ENCODE results near the gene CDH4. TPM values are rescaled to one million over a fixed set of nuclear protein-coding genes. Genes with fewer than 3 reads are reported as not detected.

The CDH4 gene
- total RNA-seq, 2 experiments from 2014 or later = 0.11 to 0.18 TPM

DNA sequence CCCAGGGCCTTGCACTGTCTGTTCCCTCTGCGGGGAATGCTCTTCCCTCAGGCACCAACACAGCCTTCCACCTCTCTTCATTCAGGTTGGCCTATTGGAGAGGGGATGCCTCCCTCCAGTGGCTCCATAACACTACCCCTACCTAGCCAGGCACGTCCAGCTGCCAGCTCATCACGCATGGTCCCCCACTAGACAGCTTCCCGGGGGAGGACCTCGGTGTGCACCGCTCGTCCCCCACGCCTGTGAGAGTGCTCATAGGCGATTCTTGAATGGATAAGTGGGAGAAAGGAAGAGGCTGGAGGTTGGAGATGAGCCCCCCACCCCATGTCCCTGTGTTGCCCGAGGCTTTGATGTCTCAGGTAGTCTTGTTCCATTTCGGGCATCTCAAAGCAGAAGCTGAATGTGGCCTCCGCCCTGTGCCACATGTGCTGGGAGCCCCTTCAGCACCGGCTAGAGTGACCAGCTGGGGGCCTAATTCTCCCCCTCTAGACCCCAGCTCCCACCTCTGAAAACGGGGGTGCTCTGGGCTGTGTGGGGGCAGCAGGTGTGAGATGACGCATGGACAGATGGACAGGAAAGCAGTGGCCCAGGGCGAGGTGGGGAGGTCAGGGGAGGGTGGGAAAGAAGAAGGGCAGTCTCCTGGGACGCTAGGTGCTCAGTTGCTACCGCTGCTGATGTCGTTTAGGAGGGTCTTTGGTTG, 480.6 kb downstream of the CDH4 start:
- H3K27ac Mint-ChIP-seq = no peak overlapping the region
- intact Hi-C loops (cut with micrococcal nuclease) = no loop called here
- ChIA-PET POLR2A (no interaction called here), CTCF (no interaction called here)
- H3K36me3 Mint-ChIP-seq (ENCODE audit: low read depth) = no peaks in the 10 kb centered on the region
- peaks cover 6% of the 10 kb centered on the region for H3K27me3 Mint-ChIP-seq
- H3K4me3 Mint-ChIP-seq = no peak overlapping the region
- ATAC-seq (no peak), DNase-seq (no peak)
- H3K9me3 Mint-ChIP-seq = no peaks in the 10 kb centered on the region
- TF ChIP-seq, protein P1, sequence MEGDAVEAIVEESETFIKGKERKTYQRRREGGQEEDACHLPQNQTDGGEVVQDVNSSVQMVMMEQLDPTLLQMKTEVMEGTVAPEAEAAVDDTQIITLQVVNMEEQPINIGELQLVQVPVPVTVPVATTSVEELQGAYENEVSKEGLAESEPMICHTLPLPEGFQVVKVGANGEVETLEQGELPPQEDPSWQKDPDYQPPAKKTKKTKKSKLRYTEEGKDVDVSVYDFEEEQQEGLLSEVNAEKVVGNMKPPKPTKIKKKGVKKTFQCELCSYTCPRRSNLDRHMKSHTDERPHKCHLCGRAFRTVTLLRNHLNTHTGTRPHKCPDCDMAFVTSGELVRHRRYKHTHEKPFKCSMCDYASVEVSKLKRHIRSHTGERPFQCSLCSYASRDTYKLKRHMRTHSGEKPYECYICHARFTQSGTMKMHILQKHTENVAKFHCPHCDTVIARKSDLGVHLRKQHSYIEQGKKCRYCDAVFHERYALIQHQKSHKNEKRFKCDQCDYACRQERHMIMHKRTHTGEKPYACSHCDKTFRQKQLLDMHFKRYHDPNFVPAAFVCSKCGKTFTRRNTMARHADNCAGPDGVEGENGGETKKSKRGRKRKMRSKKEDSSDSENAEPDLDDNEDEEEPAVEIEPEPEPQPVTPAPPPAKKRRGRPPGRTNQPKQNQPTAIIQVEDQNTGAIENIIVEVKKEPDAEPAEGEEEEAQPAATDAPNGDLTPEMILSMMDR (IDR thresholded peaks at IDR 0.05) = no peak
- H3K4me1 Mint-ChIP-seq (ENCODE audit: low read depth) = no peaks in the 10 kb centered on the region

DNA sequence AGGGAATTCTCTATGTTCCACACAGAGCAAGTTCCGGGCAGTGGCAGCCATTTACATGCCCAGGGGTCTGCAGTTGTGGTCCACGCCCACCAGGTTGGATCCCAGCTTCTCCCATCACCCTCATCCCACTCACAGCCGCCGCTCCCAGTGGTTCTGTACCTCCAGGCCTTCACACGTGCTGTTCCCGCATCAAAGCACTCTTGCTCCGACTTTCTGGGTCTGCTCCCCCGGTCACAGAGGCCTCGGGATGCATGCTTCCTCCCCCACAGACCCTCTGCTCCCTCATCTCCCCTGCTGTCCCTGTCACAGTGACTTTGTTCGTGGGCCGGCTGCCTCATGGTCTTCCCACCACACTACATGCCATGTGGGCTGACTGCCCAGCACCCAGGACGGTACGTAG, 481.2 kb downstream of the CDH4 start:
- no peaks in the 10 kb centered on the region for H3K36me3 Mint-ChIP-seq (ENCODE audit: low read depth)
- H3K9me3 Mint-ChIP-seq = no peaks in the 10 kb centered on the region
- ATAC-seq (no peak), DNase-seq (no peak)
- intact Hi-C loops (cut with micrococcal nuclease) = no loop called here
- H3K27me3 Mint-ChIP-seq = peaks cover 6% of the 10 kb centered on the region
- H3K4me3 Mint-ChIP-seq = no peak overlapping the region
- no peaks in the 10 kb centered on the region for H3K4me1 Mint-ChIP-seq (ENCODE audit: low read depth)
- no peak overlapping the region for H3K27ac Mint-ChIP-seq
- ChIA-PET CTCF (no interaction called here), POLR2A (no interaction called here)
- TF ChIP-seq, protein P1 (IDR thresholded peaks at IDR 0.05) = no peak

- CTCF ChIA-PET = no interaction called here
- H3K27ac Mint-ChIP-seq = no peak overlapping the region
- POLR2A ChIA-PET = no interaction called here
- H3K9me3 Mint-ChIP-seq = no peaks in the 10 kb centered on the region
- ATAC-seq = no peak
- H3K36me3 Mint-ChIP-seq (ENCODE audit: low read depth) = no peaks in the 10 kb centered on the region
- no peak for DNase-seq
- intact Hi-C loops (cut with micrococcal nuclease) = no loop called here
- TF ChIP-seq, protein P1 (IDR thresholded peaks at IDR 0.05) = no peak
- no peak overlapping the region for H3K4me3 Mint-ChIP-seq
- no peaks in the 10 kb centered on the region for H3K4me1 Mint-ChIP-seq (ENCODE audit: low read depth)
- H3K27me3 Mint-ChIP-seq = peaks cover 6% of the 10 kb centered on the region
Observed at GRCh38 chr20:61733891-61734732, 482.1 kb downstream of the CDH4 start.

GRCh38 chr20:61734733-61735502, 482.9 kb downstream of the CDH4 start:
- POLR2A ChIA-PET = no interaction called here
- intact Hi-C loops (cut with micrococcal nuclease) = no loop called here
- no peaks in the 10 kb centered on the region for H3K4me1 Mint-ChIP-seq (ENCODE audit: low read depth)
- no peaks in the 10 kb centered on the region for H3K9me3 Mint-ChIP-seq
- no peak overlapping the region for H3K4me3 Mint-ChIP-seq
- CTCF ChIA-PET = no interaction called here
- H3K27ac Mint-ChIP-seq = no peak overlapping the region
- ATAC-seq = no peak
- DNase-seq = no peak
- TF ChIP-seq, protein P1 (IDR thresholded peaks at IDR 0.05) = no peak
- H3K27me3 Mint-ChIP-seq = peaks cover 6% of the 10 kb centered on the region
- no peaks in the 10 kb centered on the region for H3K36me3 Mint-ChIP-seq (ENCODE audit: low read depth)

- Mint-ChIP-seq H3K9me3 (no peaks in the 10 kb centered on the region), H3K36me3 (ENCODE audit: low read depth) (no peaks in the 10 kb centered on the region), H3K27me3 (peaks cover 6% of the 10 kb centered on the region), H3K27ac (no peak overlapping the region), H3K4me1 (ENCODE audit: low read depth) (no peaks in the 10 kb centered on the region), H3K4me3 (no peak overlapping the region)
- intact Hi-C loops (cut with micrococcal nuclease) = no loop called here
- POLR2A ChIA-PET = no interaction called here
- TF ChIP-seq, protein P1 (IDR thresholded peaks at IDR 0.05) = no peak
- ATAC-seq (no peak), DNase-seq (no peak)
- CTCF ChIA-PET = no interaction called here
Observed at GRCh38 chr20:61735503-61735785, 483.4 kb downstream of the CDH4 start.
